Measurements from ENCODE around the gene CMC1. TPM values are rescaled to one million over a fixed set of nuclear protein-coding genes. Genes with fewer than 3 reads are reported as not detected.

The CMC1 gene
- total RNA-seq, 1 experiment from 2014 or later = 16.5 TPM

DNA sequence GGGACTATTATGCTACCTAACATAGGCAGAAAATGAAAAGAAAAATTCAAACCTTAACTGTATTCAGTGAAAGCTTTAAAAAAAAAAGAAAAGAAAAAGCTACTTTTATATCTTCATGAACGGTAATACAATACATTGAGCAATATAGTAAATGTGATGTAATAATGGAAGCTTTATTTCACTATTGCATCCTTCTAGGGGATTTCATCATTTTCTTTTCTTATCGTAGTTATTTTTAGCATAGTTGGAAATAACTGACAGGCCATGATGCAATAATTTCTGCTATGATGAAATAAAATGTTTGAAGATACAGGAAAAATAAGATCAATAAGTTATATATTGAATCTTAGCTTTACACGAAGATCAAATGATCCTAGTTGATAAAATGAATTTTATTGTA, 66.8 kb downstream of the CMC1 start:
- no peaks in the 10 kb centered on the region for H3K9me3 Mint-ChIP-seq
- H3K23me2 ChIP-seq (ENCODE audit: insufficient read length, low read depth, low read length, poor library complexity, severe bottlenecking) = no peaks in the 10 kb centered on the region
- no peak overlapping the region for H3K27ac Mint-ChIP-seq
- no peak overlapping the region for H3K4me2 ChIP-seq (ENCODE audit: insufficient read depth, insufficient read length, low read length)
- no peaks in the 10 kb centered on the region for H3K27me3 Mint-ChIP-seq (ENCODE audit: low read depth)
- H3K56ac ChIP-seq (ENCODE audit: insufficient read length, low read depth, low read length) = no peak overlapping the region
- H2AK5ac ChIP-seq (ENCODE audit: insufficient read length, low read length) = no peak overlapping the region
- no peak overlapping the region for H3K4ac ChIP-seq (ENCODE audit: low read depth, low read length)
- no peak overlapping the region for H3K9ac ChIP-seq (ENCODE audit: extremely low read depth, insufficient read length, low read length)
- H3K18ac ChIP-seq (ENCODE audit: insufficient read length, low read depth, low read length) = no peak overlapping the region
- H3K4me1 Mint-ChIP-seq = peaks cover 17% of the 10 kb centered on the region in 2 experiments
- no peak overlapping the region for H4K8ac ChIP-seq (replicated peaks; ENCODE audit: insufficient read length, low read depth, low read length)
- H3K14ac ChIP-seq (ENCODE audit: insufficient read depth, low read length) = no peak overlapping the region
- H3K9me3 ChIP-seq (ENCODE audit: control insufficient read depth, low read depth, low read length) = no peaks in the 10 kb centered on the region
- no peak overlapping the region for H2BK5ac ChIP-seq (ENCODE audit: insufficient read length, low read length)
- no peak overlapping the region for H3K23ac ChIP-seq (ENCODE audit: insufficient read length, low read depth, low read length)
- H4K91ac ChIP-seq (ENCODE audit: insufficient read length, low read depth, low read length) = no peak overlapping the region
- peaks cover 2% of the 10 kb centered on the region for H3K79me1 ChIP-seq (ENCODE audit: insufficient read depth, low read depth, low read length, poor library complexity, severe bottlenecking)
- no peak overlapping the region for H4K5ac ChIP-seq (ENCODE audit: insufficient read length, low read depth, low read length)
- H3K79me2 ChIP-seq (ENCODE audit: insufficient read depth, low read length) = no peaks in the 10 kb centered on the region
- no peak overlapping the region for H3T11ph ChIP-seq (ENCODE audit: low read length)
- no peak overlapping the region for H2BK20ac ChIP-seq (ENCODE audit: low read depth, low read length, poor library complexity, severe bottlenecking)
- no peak overlapping the region for H2BK120ac ChIP-seq (ENCODE audit: low read depth, low read length, poor library complexity, severe bottlenecking)
- no peak for DNase-seq
- H3K4me3 Mint-ChIP-seq = no peak overlapping the region
- no peaks in the 10 kb centered on the region for H3K27me3 ChIP-seq (ENCODE audit: insufficient read depth, low read length)
- H2BK12ac ChIP-seq (ENCODE audit: insufficient read length, low read depth, low read length) = no peak overlapping the region
- H3K27ac ChIP-seq (ENCODE audit: insufficient read length, low read depth, low read length) = no peak overlapping the region
- no peaks in the 10 kb centered on the region; a peak in 1 of 7 replicates for H3K36me3 Mint-ChIP-seq (ENCODE audit: insufficient read depth in 1 of 3, low read depth in 3 of 3)
- H2BK15ac ChIP-seq (ENCODE audit: low read depth, low read length) = no peak overlapping the region
- WGBS (ENCODE audit: extremely low coverage, insufficient read length, low lambda C conversion rate) = no CpG with 5 or more reads among the region's 3 CpGs
- no peaks in the 10 kb centered on the region for H4K20me1 ChIP-seq (ENCODE audit: control insufficient read depth, insufficient read depth, insufficient read length)
- TF ChIP-seq, protein P1, sequence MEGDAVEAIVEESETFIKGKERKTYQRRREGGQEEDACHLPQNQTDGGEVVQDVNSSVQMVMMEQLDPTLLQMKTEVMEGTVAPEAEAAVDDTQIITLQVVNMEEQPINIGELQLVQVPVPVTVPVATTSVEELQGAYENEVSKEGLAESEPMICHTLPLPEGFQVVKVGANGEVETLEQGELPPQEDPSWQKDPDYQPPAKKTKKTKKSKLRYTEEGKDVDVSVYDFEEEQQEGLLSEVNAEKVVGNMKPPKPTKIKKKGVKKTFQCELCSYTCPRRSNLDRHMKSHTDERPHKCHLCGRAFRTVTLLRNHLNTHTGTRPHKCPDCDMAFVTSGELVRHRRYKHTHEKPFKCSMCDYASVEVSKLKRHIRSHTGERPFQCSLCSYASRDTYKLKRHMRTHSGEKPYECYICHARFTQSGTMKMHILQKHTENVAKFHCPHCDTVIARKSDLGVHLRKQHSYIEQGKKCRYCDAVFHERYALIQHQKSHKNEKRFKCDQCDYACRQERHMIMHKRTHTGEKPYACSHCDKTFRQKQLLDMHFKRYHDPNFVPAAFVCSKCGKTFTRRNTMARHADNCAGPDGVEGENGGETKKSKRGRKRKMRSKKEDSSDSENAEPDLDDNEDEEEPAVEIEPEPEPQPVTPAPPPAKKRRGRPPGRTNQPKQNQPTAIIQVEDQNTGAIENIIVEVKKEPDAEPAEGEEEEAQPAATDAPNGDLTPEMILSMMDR (conservative IDR thresholded peaks at IDR 0.05) = no peak
- no peaks in the 10 kb centered on the region for H3K4me1 ChIP-seq (ENCODE audit: insufficient read depth, low read length)
- H2AFZ ChIP-seq (ENCODE audit: low read length) = no peak overlapping the region

Measured in H9 (cell line).